Thyroid gland (tissue), 4 donors: ENCODE data around the gene KCNG1. TPM values are rescaled to one million over a fixed set of nuclear protein-coding genes. Genes with fewer than 3 reads are reported as not detected.
"Not testable (repeated sequence)": the region's sequence is repeated elsewhere in the genome, so short reads cannot be mapped to it uniquely, and the experiment has no call there.

Experiments used
- DNase-seq, 2 donors: peaks; one replicate each; pipeline ENCODE4 v3.0.0-alpha.2; 2019
- H3K27ac ChIP-seq, 3 donors: fragments of 200-600 bp; sonication (generic); 1 replicate in 2 of 3; 2 replicates in 1 of 3; pipeline ENCODE4 v1.5.1; 2016 to 2019; ENCODE audit warnings: mild to moderate bottlenecking in 1 of 3, moderate library complexity in 1 of 3
- H3K27me3 ChIP-seq: fragments of 200-600 bp; sonication (generic); one replicate; pipeline ENCODE4 v1.5.1; 2019
- H3K36me3 ChIP-seq, 2 donors: fragments of 200-600 bp; sonication (generic); one replicate each; pipeline ENCODE4 v1.5.1; 2016 to 2019
- H3K4me1 ChIP-seq, 2 donors: fragments of 200-600 bp; sonication (generic); one replicate each; pipeline ENCODE4 v1.5.1; 2017 to 2019
- H3K4me3 ChIP-seq, 3 donors: fragments of 200-600 bp; sonication (generic); replicated peaks in 1 of 3; 1 replicate in 2 of 3; 2 replicates in 1 of 3; pipeline ENCODE4 v1.5.1; 2016; ENCODE audit warnings: mild to moderate bottlenecking in 1 of 3
- H3K9me3 ChIP-seq: fragments of 200-600 bp; sonication (generic); one replicate; pipeline ENCODE4 v1.5.1; 2017
- POLR2A ChIP-seq, 2 donors: fragments of 450-650 bp; IDR thresholded peaks; one replicate each; pipeline ENCODE4 v1.6.1; 2017; ENCODE audit warnings: antibody characterized with exemption in 2 of 2, mild to moderate bottlenecking in 2 of 2, moderate library complexity in 1 of 2
- WGBS, 2 donors: methylation state at CpG; one replicate each; pipeline ENCODE4 v1.1.5; 2017; 5-methylcytosine and 5-hydroxymethylcytosine counted together
- intact Hi-C: fragments of 100-400 bp; cut with DNase I; formaldehyde crosslinking; loops from one replicate; pipeline ENCODE4 v1.15.1; 2023
- total RNA-seq, 4 donors: library from RNA; depleted of rRNA; stranded (reverse); fragments of >200 nt; gene quantifications; one replicate each; pipeline ENCODE4 v1.2.3, GENCODE V29; 2016
- TF ChIP-seq, protein P1 (sequence below), 6 experiments: fragments of 200-600 bp in 3 of 6; fragments of 450-650 bp in 3 of 6; sonication (generic) in 3 of 6; IDR thresholded peaks; one replicate each; pipeline ENCODE4 v1.5.1; 2016 to 2019; ENCODE audit warnings: antibody characterized with exemption in 6 of 6, mild to moderate bottlenecking in 2 of 6, inconsistent platforms in 1 of 6, moderate library complexity in 1 of 6

Gene KCNG1
- total RNA-seq, 4 donors from 2014 or later = 0.13 TPM; not detected in 3

DNA sequence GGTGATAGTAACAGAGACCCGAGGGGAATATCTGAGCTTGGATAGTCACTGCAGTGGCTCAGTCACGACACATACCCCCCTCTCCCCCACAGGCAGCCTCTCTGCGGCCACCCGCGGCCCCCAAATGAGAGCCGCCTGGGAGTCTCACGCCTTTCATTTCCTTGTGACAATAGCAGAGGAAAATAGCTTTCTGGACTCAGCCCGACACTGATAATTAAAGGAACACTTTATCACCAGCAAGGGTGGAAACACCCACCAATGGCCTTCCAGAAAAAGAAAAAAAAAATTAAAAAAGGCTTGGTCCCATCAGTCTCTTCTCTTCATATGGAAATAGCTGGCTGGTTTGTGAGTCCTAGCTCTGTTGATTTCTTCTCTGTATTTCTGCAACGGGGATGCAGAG lies 35.1 kb upstream of the KCNG1 start:
- no peak for DNase-seq
- Histone ChIP-seq H3K4me1 (no peaks in the 10 kb centered on the region), H3K27me3 (no peaks in the 10 kb centered on the region), H3K27ac (no peak overlapping the region), H3K36me3 (no peaks in the 10 kb centered on the region), H3K4me3 (no peak overlapping the region), H3K9me3 (no peaks in the 10 kb centered on the region)
- TF ChIP-seq, protein P1, sequence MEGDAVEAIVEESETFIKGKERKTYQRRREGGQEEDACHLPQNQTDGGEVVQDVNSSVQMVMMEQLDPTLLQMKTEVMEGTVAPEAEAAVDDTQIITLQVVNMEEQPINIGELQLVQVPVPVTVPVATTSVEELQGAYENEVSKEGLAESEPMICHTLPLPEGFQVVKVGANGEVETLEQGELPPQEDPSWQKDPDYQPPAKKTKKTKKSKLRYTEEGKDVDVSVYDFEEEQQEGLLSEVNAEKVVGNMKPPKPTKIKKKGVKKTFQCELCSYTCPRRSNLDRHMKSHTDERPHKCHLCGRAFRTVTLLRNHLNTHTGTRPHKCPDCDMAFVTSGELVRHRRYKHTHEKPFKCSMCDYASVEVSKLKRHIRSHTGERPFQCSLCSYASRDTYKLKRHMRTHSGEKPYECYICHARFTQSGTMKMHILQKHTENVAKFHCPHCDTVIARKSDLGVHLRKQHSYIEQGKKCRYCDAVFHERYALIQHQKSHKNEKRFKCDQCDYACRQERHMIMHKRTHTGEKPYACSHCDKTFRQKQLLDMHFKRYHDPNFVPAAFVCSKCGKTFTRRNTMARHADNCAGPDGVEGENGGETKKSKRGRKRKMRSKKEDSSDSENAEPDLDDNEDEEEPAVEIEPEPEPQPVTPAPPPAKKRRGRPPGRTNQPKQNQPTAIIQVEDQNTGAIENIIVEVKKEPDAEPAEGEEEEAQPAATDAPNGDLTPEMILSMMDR (IDR thresholded peaks at IDR 0.05) = no peak
- TF ChIP-seq POLR2A (IDR thresholded peaks at IDR 0.05) = no peak
- intact Hi-C loops = no loop called here
- WGBS, 2 donors = 11 to 17% methylated on average over 9 of the region's 9 CpGs

DNA sequence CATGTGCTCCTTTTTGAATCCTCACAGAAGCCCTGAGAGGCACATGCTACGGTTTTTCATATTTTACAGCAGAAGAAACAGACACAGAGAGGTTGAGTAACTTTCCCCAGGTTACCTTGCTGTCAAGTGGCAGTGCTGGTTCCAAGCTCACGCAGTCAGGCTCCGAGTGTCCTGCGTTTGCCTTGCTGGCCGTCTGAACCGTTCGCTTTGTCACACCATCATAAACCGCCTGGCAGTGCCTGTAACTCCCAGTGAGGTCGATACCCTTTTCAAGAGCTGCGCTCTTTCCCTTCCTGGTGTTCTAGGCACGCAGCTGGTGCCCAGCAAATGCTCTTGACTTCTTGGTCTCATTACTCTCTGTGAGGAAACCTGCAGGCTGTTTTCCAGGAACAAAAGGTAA lies 31.3 kb upstream of the KCNG1 start:
- TF ChIP-seq POLR2A (IDR thresholded peaks at IDR 0.05) = no peak
- TF ChIP-seq, protein P1 (IDR thresholded peaks at IDR 0.05) = no peak
- Histone ChIP-seq H3K36me3 (no peaks in the 10 kb centered on the region), H3K27me3 (no peaks in the 10 kb centered on the region), H3K27ac (no peak overlapping the region), H3K4me3 (no peak overlapping the region), H3K9me3 (no peaks in the 10 kb centered on the region), H3K4me1 (no peaks in the 10 kb centered on the region)
- no peak for DNase-seq
- WGBS, 2 donors = 65% methylated on average over 11 of the region's 11 CpGs
- intact Hi-C loops = no loop called here

DNA sequence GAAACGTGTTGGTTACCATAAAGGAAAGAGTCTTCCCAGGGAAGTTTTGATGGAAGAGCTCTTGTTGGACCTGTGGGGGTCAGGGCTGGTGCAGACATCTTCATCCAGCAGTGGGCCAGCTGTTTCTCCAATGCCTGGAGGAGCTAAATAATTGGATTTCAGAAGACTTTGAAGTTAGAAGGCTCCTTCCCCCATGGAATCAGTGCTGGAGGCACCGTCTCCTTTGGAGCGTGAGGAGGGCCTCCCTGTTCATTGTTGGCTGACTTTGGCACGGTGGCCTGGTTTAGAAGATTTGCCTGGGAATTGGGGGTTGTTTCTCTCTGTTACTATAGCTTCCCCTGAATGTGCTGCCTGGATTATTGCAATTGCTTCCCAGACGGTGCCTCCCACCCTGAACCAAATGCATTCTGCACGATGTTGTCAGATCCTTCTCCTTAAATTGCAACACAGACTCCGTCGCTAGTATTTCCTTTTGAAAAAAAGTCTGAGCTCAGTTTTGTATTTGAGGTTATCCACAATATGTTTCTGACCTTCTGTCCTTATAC lies 27.7 kb upstream of the KCNG1 start:
- 28 to 42% methylated on average over 5 to 8 of the region's 8 CpGs for WGBS, 2 donors
- TF ChIP-seq, protein P1 (IDR thresholded peaks at IDR 0.05) = no peak
- TF ChIP-seq POLR2A (IDR thresholded peaks at IDR 0.05) = no peak
- H3K27ac ChIP-seq = no peak overlapping the region
- no peak overlapping the region for H3K4me3 ChIP-seq
- intact Hi-C loops = no loop called here
- DNase-seq = no peak
- no peaks in the 10 kb centered on the region for H3K4me1 ChIP-seq
- H3K36me3 ChIP-seq = no peaks in the 10 kb centered on the region
- no peaks in the 10 kb centered on the region for H3K9me3 ChIP-seq
- H3K27me3 ChIP-seq = no peaks in the 10 kb centered on the region

DNA sequence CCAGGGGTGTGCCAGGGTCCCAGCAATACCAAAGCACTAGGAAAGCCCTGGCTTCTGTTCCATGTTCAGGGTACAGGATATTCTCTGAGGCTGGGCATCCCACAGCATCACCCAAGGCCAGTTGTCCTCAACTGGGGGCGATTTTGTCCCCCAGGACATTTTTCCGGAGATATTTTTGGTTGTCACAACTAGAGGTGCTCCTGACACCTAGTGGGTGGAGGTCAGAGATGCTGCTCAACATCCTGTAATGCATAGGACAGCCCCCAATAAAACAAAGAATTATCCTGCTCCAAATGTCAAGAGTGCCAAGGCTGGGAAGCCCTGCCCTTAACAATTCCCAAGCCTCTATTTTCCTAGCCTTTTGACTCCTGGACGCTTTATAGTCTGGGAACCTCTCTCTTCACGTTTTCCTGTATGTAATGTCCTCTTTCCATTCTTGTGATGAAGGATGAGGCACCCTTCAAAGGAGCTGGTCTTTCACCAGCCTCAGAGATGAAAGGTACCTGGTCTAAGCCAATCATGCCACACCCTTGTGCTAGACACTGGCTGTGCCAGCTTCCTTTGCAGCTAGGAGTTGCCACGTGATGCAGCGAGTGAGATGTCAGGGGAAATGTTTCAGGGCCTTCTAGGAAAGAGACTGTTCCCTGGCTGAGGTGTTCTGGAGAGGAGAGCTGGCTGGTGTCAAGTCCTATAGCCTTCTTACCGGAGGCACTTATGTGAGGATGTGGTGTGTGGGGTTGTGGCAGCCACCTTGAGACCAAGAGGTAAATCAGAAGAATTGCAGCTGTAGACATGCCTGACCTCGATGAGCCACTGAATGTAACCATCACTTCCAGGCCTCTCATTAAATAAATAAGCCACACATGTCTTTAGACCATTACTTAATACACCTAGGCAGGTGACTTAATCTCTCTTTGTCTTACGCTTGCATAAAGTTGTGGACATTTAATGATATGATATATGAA lies 23.4 kb upstream of the KCNG1 start:
- no peak overlapping the region for H3K4me3 ChIP-seq
- H3K27me3 ChIP-seq = no peaks in the 10 kb centered on the region
- DNase-seq = no peak
- 83 to 91% methylated on average over 9 of the region's 9 CpGs for WGBS, 2 donors
- no peak for TF ChIP-seq POLR2A (IDR thresholded peaks at IDR 0.05)
- TF ChIP-seq, protein P1 (IDR thresholded peaks at IDR 0.05) = no peak
- H3K27ac ChIP-seq = no peak overlapping the region
- intact Hi-C loops = no loop called here
- H3K4me1 ChIP-seq = no peaks in the 10 kb centered on the region
- no peaks in the 10 kb centered on the region for H3K36me3 ChIP-seq
- no peaks in the 10 kb centered on the region for H3K9me3 ChIP-seq

DNA sequence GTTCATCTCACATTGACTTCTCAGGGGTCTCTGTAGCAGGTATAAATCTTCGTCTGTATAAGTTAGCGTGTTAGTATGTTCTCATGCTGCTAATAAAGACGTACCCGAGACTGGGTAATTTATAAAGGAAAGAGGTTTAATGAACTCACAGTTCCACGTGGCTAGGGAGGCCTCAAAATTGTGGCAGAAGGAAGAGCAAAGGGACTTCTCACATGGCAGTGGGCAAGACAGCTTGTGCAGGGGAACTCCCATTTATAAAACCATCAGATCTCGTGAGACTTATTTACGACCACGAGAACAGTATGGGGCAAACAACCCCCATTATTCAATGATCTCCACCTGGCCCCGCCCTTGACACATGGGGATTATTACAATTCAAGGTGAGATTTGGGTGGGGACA lies 22.6 kb upstream of the KCNG1 start:
- DNase-seq, H3K4me1 ChIP-seq, H3K4me3 ChIP-seq, H3K9me3 ChIP-seq, H3K36me3 ChIP-seq, H3K27ac ChIP-seq, intact Hi-C loops, H3K27me3 ChIP-seq: not testable (repeated sequence)
- WGBS, 2 donors = 87 to 88% methylated on average over 9 of the region's 9 CpGs
